DND-41 (cell line): Measurements from ENCODE around the gene NUP214.

ENCODE experiments used
- EZH2 ChIP-seq: IDR thresholded peaks from 3 replicates; pipeline ENCODE4 v1.6.1; 2012; ENCODE audit warnings: borderline replicate concordance, low read depth, mild to moderate bottlenecking, moderate library complexity, low read length, inconsistent platforms; ENCODE audit not compliant: severe bottlenecking
- TF ChIP-seq, protein P1 (sequence below): IDR thresholded peaks from 2 replicates; pipeline ENCODE4 v1.5.1; 2012; ENCODE audit warnings: borderline replicate concordance, low read length, moderate library complexity, mild to moderate bottlenecking; ENCODE audit not compliant: poor library complexity, severe bottlenecking; ENCODE audit errors: extremely low read depth

- TF ChIP-seq, protein P1, sequence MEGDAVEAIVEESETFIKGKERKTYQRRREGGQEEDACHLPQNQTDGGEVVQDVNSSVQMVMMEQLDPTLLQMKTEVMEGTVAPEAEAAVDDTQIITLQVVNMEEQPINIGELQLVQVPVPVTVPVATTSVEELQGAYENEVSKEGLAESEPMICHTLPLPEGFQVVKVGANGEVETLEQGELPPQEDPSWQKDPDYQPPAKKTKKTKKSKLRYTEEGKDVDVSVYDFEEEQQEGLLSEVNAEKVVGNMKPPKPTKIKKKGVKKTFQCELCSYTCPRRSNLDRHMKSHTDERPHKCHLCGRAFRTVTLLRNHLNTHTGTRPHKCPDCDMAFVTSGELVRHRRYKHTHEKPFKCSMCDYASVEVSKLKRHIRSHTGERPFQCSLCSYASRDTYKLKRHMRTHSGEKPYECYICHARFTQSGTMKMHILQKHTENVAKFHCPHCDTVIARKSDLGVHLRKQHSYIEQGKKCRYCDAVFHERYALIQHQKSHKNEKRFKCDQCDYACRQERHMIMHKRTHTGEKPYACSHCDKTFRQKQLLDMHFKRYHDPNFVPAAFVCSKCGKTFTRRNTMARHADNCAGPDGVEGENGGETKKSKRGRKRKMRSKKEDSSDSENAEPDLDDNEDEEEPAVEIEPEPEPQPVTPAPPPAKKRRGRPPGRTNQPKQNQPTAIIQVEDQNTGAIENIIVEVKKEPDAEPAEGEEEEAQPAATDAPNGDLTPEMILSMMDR: no peak
- TF ChIP-seq EZH2: no peak
Measured at GRCh38 chr9:131201856-131202255, 76.5 kb downstream of the NUP214 start.
